ENCODE data around the gene RAG1.

RAG1 gene

GRCh38 chr11:36590513-36590912, 22.7 kb downstream of the RAG1 start:
- no peak for DNase-seq (ENCODE audit: low spot score)

DNA sequence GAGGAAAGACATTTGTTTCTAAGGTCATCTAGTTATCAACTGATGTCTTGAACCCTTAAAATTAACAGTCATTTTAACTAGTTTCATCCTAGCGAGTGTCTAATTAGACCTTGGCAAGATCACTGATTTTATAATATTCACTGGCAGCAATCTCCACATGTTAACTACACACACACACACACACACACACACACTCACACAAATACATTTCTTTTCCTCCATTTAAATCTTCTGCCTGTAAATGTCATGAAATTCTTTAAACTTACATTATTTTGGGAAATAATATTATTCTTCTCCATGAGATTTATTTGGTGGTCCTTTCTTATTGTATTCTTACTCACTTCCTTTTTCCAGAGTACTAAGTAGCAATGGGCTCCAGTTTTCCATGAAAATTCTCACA, 23.6 kb downstream of the RAG1 start:
- DNase-seq (ENCODE audit: low spot score) = no peak

DNA sequence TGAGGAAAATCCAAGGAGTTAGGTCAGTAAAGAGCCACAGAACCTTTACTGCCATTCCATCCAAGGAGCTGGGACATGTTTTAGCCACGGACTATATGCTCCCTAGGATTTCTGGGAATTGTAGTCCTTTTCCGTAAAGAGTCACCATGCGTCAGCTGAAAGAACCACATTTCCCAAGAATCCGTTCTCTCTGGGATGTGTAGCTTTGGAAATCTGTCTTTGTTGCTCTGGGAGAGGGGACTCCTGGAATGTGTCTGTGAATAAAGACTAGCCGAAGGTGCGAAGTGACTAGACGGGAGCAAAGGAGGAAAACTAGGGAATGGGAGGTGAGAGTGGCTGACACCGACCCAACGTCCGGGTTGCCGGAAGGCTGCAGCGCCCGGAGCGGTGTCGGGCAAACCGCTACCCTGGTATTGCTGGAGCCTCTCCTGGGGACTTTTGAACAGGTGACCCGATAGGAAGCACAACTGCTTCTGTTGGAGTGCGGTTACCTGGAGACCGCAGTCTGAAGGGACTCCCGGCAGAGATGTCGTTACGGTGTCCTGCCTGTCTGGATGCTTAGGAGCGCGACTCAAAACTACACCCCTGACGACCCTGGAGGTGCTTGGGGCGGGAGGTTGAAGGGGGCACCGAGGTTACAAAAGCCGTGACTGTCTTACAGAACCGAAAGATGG, 26.6 kb downstream of the RAG1 start, which contains the start of gene IFTAP:
TSS of gene IFTAP (plus strand) at position 187 of the 674 bp plus-strand sequence. CDS start 15,602 bp downstream, outside the sequence.
- DNase-seq (ENCODE audit: low spot score) = peak; percentile 90

DNA sequence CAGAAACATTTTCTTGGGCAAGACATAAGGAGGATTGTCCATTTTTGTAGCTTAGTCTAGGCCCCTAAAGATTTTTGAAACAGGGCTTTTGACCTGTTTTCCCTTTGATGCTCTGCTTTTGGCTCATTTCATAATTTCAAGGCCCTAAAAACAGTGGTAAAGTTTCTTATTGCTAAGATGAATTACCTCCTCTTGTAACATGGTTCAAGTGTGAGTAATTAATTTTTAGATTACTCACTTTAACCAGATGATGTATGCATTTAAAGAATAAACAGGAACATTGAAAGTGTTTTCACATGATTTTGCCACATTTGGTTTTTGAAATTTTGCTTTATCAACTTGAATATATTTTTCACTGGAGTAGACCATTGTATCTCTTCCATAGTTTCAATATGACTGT, 29.1 kb downstream of the RAG1 start:
- no peak for DNase-seq (ENCODE audit: low spot score)

DNA sequence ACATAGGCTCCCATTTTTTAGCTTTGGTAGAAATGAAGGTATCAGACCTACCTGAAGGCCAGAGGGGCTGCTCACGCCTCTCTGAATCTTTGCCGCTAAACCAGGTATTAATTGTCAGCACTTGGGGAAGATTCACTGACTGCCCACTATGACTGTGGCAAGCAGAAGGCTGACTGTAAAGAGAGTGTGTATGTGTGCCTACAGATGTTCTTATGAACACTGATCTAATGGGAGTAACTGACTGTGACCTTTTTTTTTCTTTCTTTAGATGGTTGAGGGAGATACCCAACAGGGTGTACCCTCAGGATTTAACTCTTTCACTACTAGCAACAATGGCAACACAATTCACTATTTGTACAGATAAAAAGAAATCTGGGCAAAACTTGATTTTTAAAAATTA, 30.2 kb downstream of the RAG1 start, which contains the start of gene RAG2:
TSS of gene RAG2 (minus strand) at position 186 of the 400 bp plus-strand sequence. CDS start 4,068 bp downstream, outside the sequence.
- DNase-seq (ENCODE audit: low spot score) = no peak

DNA sequence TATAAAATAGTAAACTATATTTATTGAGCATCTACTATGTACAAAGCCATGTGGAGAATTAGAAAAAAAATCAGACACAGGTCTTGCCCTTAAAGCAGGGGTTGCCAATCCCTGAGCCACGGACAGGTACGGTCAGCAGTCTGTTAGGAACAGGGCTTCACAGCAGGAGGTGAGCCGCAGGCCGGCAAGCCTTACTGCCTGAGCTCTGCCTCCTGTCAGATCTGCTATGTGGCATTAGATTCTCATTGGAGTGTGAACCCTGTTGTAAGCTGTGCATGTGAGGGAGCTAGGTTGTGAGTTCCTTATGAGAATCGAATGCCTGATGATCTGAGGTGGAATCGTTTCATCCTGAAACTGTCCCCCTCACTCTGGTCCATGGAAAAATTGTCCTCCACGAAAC, 32.4 kb downstream of the RAG1 start:
- DNase-seq (ENCODE audit: low spot score) = no peak

- DNase-seq (ENCODE audit: low spot score) = no peak
Measured at GRCh38 chr11:36601155-36601554, 33.3 kb downstream of the RAG1 start.

- no peak for DNase-seq (ENCODE audit: low spot score)
Measured at GRCh38 chr11:36602135-36602534, 34.3 kb downstream of the RAG1 start.

- DNase-seq (ENCODE audit: low spot score) = no peak
Measured at GRCh38 chr11:36605221-36606216, 37.7 kb downstream of the RAG1 start.

- no peak for DNase-seq (ENCODE audit: low spot score)
Measured at GRCh38 chr11:36608491-36609199, 40.8 kb downstream of the RAG1 start.

DNA sequence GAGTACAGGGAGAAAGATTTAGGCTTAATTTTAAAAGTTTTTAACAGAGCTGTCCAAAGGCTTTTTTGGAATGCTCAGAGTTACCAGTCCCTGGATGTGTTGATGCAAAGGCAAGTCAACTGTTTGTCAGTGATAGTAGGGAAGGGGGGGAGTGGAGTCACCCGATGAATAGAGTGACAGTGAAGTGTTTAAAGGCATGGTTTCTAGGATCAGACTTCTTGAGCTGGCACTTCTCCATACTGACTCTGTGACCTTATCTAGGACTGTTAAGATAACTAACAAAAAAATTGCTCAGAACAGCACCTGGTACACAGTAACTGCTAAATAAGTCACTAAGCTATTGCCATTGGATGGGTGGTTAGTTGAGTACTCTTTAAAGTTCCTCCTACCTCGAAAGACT, 41.6 kb downstream of the RAG1 start:
- DNase-seq (ENCODE audit: low spot score) = no peak

GRCh38 chr11:36615826-36616225, 48.0 kb downstream of the RAG1 start:
- no peak for DNase-seq (ENCODE audit: low spot score)

DNA sequence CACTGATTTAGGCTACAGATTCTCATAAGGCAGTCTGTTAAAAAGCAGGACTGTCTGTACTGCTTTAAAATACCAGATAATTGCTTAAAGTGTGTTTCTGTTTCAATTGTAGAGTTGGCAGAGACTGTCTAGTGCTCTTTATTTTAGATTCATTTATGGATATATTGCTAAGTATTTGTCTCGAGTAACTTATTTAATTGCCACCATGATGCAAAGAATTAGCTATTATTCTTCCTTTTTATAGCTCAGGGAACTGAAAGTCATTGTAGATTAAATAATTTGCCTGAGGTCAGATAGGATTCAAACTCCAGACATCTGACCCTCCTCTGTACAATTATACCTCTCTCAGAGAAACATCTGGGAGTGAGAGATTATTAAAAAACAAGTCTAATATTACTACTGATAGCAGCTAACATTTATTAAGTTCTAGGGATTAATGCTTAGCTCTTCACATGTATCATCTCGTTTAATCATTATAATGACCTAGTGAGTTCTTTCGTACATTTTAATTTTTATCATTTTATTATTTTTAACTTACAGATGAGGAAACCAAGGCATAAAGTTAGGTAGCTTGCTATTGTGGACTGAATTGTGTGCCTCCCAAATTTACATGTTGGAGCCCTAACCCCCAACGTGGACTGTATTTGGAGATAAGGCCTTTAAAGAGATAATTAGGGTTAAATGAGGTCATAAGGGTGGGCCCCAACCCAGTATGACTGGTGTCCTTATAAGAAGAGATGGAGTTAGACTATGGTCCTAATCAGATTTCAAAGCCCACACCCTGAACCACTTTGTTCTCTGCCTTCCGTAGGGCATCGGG, 49.9 kb downstream of the RAG1 start:
- no peak for DNase-seq (ENCODE audit: low spot score)

DNA sequence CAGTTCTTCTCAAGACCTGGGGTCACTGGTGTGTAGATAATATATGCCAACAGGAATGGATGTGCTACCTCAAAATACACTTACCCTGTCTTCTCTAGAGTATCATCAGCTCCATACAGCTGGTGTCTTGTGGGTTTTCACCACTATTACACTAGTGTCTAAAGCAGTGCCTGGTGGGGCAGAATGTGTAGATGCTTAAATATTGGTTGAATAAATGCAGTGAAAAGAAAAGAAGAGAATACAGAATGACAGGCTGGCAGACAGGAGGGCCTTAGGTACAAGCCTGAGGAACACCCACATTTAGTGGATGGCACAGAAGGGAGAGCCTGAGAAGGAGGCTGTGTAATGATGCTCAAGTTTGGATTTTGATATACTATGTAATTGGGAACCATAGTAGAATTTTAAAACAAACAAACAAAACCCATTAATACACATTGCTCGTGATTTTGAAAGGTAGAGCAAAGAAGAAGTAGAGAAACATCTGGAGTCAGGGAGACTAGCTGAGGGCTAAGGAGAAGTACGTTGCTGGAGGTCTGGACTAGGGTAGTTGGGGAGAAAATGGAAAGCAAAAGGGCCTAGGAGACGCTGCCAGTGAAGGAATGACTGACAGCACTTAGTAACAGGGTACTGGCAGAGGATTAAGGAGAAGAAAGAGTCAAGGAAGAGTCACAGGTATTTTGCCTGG, 50.7 kb downstream of the RAG1 start:
- DNase-seq (ENCODE audit: low spot score) = no peak

DNA sequence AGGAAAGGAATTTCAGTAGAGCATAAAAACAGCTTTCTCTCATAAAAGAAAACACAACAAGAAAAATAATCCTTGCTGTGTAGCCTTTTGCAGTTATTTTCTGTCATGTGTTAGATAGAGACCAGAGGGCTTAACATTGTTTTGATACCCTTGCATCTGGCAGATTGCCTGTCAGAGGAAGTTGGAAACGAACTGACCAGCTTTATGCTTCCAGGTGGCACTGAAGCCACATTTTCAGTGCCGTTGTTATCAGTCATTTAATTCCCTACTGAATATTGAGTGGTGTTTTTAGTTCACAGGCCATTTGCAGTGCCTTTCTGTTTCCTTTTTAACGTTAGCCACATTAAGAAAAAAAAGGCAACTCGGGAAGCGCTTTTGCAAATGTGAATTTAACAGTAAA, 51.7 kb downstream of the RAG1 start:
- DNase-seq (ENCODE audit: low spot score) = no peak

DNA sequence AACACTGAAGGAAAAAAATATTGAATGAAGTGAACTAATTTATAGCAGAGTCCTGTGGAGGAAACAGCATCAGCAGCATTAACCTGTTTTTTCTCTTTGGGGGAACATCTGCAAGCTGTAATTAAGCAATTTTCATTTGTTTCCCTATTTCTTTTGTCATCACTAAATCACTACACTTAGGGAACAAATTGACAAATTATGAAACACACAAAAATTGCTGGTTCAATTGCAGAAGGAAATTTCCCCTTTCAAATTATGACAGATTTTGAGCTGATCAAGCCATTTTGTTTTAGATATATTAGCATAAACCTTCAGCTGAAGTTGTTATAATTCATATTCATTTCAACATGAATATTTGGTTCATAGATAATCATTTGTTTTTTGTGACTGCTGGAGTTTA, 52.4 kb downstream of the RAG1 start:
- DNase-seq (ENCODE audit: low spot score) = no peak

DNA sequence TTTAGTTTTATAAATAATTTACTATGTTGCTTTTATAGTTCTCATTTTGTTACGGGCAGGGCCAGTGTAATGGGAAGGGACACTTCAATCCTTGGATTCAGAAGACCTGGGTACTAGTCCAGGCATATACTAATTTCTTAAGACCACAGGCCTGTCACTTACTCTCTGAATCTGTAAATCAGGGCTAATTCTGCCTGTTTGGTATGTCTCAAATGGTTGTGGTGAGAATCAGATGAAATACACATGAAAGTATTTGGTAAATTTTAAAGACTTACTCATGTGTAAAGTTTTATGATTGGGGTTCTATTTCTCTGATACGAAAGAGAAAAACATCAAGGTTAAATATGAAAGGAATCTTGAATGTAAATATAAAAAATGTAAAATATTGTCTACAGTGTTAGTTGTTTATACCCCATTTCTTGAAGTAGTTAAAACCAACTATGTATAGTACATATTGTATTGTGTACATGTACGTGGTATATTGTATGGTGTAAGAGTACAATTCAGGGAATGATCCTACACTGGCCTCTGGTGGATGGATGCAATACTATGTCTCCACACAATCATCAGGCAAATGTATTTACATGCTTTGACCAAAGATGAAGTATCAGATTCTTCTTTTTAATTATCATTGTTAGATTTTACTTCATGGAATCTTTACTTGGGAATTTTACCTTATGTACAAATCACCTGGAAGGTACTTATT, 54.8 kb downstream of the RAG1 start:
- DNase-seq (ENCODE audit: low spot score) = no peak

DNA sequence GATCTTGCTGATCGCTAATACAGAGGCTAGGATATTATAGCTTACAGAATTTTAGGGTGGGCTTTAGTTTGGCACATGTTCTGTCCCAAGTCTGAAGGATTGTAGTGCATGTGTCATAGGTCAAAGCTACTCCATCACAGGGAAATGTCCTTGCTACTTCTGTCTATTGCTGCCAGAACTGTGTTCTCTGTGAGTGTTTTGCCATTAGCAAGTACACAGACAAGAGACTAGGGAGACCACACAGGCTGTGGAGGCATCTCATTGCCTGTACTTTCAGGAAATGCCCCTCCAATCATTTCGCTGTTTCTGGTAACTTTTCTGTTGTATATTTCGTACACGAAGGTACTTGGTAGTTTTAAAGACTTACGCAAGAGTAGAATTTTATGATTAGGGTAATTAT, 55.7 kb downstream of the RAG1 start:
- no peak for DNase-seq (ENCODE audit: low spot score)

GRCh38 chr11:36627006-36627405, 59.2 kb downstream of the RAG1 start:
- no peak for DNase-seq (ENCODE audit: low spot score)

DNA sequence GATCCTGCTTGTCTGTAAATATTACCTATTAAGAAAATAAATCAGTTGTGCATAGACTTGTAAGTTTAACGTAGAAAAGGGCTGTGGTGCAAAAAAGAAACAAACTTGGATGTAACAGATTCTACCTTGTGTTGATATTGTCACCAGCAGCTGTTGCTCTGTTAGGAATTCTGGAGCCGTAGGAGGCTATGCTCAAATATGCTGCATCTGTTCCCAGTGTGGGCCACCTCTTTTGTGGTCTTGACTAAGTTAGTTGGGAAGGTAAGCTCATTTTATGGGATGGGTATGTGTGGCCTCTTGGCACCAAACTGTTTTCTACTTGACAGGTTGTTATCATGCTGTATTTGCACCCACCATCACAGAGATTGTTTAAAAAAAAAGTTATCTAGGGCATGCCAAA, 59.7 kb downstream of the RAG1 start:
- DNase-seq (ENCODE audit: low spot score) = no peak
